K562 (cell line): Measurements from ENCODE around the gene SLC25A34. TPM values are rescaled to one million over a fixed set of nuclear protein-coding genes. Genes with fewer than 3 reads are reported as not detected.

Experiments
- BHLHE40 ChIP-seq: IDR thresholded peaks from 2 replicates; pipeline ENCODE4 v1.6.1; 2011; ENCODE audit warnings: low read length, improper control_type of control experiment
- CTBP1 ChIP-seq: fragments of 450-650 bp; IDR thresholded peaks from 2 replicates; pipeline ENCODE4 v1.6.1; 2016; ENCODE audit warnings: borderline replicate concordance
- EWSR1 ChIP-seq: fragments of 450-650 bp; IDR thresholded peaks from 2 replicates; pipeline ENCODE4 v1.6.1; 2018; ENCODE audit warnings: borderline replicate concordance, mild to moderate bottlenecking, low read depth, moderate library complexity; ENCODE audit not compliant: partially characterized antibody
- HEY1 ChIP-seq: fragments of 250-450 bp; sonication (Bioruptor Pico); IDR thresholded peaks from 2 replicates; pipeline ENCODE4 v1.5.0; 2020; ENCODE audit warnings: mild to moderate bottlenecking, moderate library complexity, borderline replicate concordance
- HIVEP1 ChIP-seq: fragments of 250-450 bp; sonication (Bioruptor Pico); IDR thresholded peaks from 2 replicates; pipeline ENCODE4 v1.4.0; 2020; ENCODE audit warnings: mild to moderate bottlenecking
- HNRNPK ChIP-seq: fragments of 200-400 bp; formaldehyde crosslinking; IDR thresholded peaks from one replicate; pipeline ENCODE4 v1.6.1; 2018; ENCODE audit warnings: mild to moderate bottlenecking, low read depth, low read length; ENCODE audit not compliant: poor library complexity, severe bottlenecking
- LARP7 ChIP-seq: fragments of 450-650 bp; IDR thresholded peaks from 2 replicates; pipeline ENCODE4 v1.6.1; 2016
- RCOR1 ChIP-seq, 2 experiments: IDR thresholded peaks; 2 replicates each; pipeline ENCODE4 v1.6.1; 2012; ENCODE audit warnings: low read depth in 2 of 2, low read length in 2 of 2, borderline replicate concordance in 1 of 2, improper control_type of control experiment in 1 of 2
- SMC3 ChIP-seq: conservative IDR thresholded peaks from 2 replicates; pipeline ENCODE4 v1.6.1; 2011; ENCODE audit warnings: low read depth, low read length, improper control_type of control experiment; ENCODE audit not compliant: insufficient read depth
- STAT5A ChIP-seq: IDR thresholded peaks from 2 replicates; pipeline ENCODE4 v1.6.1; 2012; ENCODE audit warnings: low read length, inconsistent platforms, borderline replicate concordance
- TRIM24 ChIP-seq, 2 experiments: fragments of 450-650 bp; IDR thresholded peaks; 2 replicates each; pipeline ENCODE4 v1.6.1; 2016
- ZC3H4 ChIP-seq: sonication (generic); formaldehyde crosslinking; IDR thresholded peaks from 2 replicates; pipeline ENCODE4 v1.9.0; 2021; ENCODE audit warnings: missing genetic modification reagents, borderline replicate concordance
- ZNF3 ChIP-seq: fragments of 250-450 bp; sonication (Bioruptor Pico); IDR thresholded peaks from 2 replicates; pipeline ENCODE4 v1.5.0; 2021; ENCODE audit warnings: mild to moderate bottlenecking, moderate library complexity
- polyA plus RNA-seq, 8 experiments: library from polyadenylated mRNA; depleted of rRNA in 4 of 8; stranded (reverse) in 5 of 8; unstranded in 3 of 8; fragments of >200 nt; fragmentation: Nextera tagmentation in 2 of 8; fragmentation: Illumina TruSeq in 1 of 8; extraction: Ambion mirVana in 2 of 8; extraction: Trizol in 1 of 8; gene quantifications; 2 replicates each; pipeline versions ENCODE4 v1.2.1 to v1.2.3, GENCODE V29; 2011 to 2014; ENCODE audit warnings: inconsistent platforms in 1 of 8, missing spikeins in 1 of 8
- total RNA-seq, 7 experiments: library from RNA; depleted of rRNA in 6 of 7; stranded (reverse); fragments of >200 nt in 6 of 7; fragmentation: Illumina TruSeq in 2 of 7; extraction: Trizol in 2 of 7; gene quantifications; 2 replicates each; pipeline versions ENCODE4 v1.2.1 to v1.2.3, GENCODE V29; 2011 to 2021; ENCODE audit warnings: low replicate concordance in 1 of 7
- TF ChIP-seq, protein P1 (sequence below): fragments of 250-450 bp; sonication (Bioruptor Pico); IDR thresholded peaks from 2 replicates; pipeline ENCODE4 v1.4.0; 2020; ENCODE audit warnings: mild to moderate bottlenecking, moderate library complexity, borderline replicate concordance
- TF ChIP-seq, protein P2 (sequence below): fragments of 250-450 bp; sonication (Bioruptor Pico); IDR thresholded peaks from 2 replicates; pipeline ENCODE4 v1.9.0; 2021; ENCODE audit warnings: mild to moderate bottlenecking, inconsistent platforms
- TF ChIP-seq, protein P3 (sequence below): fragments of 250-450 bp; sonication (Bioruptor Pico); IDR thresholded peaks from 2 replicates; pipeline ENCODE4 v1.4.0; 2020; ENCODE audit warnings: mild to moderate bottlenecking
- TF ChIP-seq, protein P4 (sequence below), 2 experiments: fragments of 450-650 bp in 1 of 2; sonication (generic) in 1 of 2; formaldehyde crosslinking in 1 of 2; IDR thresholded peaks in 1 of 2; conservative IDR thresholded peaks in 1 of 2; 2 replicates each; pipeline versions ENCODE4 v1.6.1 to v1.8.1; 2016 to 2023; ENCODE audit warnings: mild to moderate bottlenecking in 2 of 2, moderate library complexity in 2 of 2, inconsistent platforms in 1 of 2, missing genetic modification reagents in 1 of 2

The SLC25A34 gene
- total and polyA plus RNA-seq, 9 of the 15 experiments (the other 6 are each of a cell fraction or from before 2014, with no cell fraction given): 0.01 to 0.57 (median 0.16) TPM

DNA sequence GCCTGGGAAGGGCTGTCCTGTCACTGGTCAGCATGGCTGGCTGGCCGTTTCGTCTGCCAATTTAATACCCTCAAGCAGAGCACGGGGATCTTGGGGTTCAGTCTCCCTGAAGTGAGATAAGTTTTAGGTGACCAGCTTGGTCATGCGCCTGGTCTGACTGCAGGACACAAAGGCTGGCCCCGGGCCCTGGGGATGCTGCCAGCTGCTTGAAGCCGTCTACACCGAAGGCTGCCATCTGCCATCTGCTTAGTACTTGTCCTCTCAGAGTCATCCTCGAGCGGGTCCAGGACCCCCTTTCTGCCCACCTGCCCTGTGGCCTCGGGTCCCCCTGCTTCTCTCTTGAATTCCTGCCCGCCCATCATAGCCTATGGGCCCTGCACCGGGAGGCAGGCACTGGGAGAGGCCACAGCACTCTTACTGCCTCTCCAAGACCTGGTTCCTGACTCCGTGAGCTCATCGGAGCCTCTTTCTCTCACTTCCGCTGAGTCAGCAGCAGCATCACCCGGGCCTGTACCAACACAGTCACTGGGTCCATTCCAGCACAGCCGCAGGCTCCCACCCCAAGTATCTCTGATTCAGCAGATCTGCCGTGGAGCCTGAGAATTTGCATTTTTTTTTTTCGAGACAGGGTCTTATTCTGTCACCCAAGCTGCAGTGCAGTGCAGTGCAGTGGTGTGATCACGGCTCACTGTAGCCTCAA, 29.6 kb downstream of the SLC25A34 start (continued):
- TF ChIP-seq, protein P1, sequence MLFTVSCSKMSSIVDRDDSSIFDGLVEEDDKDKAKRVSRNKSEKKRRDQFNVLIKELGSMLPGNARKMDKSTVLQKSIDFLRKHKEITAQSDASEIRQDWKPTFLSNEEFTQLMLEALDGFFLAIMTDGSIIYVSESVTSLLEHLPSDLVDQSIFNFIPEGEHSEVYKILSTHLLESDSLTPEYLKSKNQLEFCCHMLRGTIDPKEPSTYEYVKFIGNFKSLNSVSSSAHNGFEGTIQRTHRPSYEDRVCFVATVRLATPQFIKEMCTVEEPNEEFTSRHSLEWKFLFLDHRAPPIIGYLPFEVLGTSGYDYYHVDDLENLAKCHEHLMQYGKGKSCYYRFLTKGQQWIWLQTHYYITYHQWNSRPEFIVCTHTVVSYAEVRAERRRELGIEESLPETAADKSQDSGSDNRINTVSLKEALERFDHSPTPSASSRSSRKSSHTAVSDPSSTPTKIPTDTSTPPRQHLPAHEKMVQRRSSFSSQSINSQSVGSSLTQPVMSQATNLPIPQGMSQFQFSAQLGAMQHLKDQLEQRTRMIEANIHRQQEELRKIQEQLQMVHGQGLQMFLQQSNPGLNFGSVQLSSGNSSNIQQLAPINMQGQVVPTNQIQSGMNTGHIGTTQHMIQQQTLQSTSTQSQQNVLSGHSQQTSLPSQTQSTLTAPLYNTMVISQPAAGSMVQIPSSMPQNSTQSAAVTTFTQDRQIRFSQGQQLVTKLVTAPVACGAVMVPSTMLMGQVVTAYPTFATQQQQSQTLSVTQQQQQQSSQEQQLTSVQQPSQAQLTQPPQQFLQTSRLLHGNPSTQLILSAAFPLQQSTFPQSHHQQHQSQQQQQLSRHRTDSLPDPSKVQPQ (CRISPR knock-in tag): no peak
- TF ChIP-seq STAT5A (no peak), SMC3 (no peak), HEY1 (CRISPR knock-in tag) (no peak), TRIM24 (IDR thresholded peaks at IDR 0.05) (0 out of 4 replicates have a peak, but pooled peaks of 1 of the 2 experiments have one; percentile 24), HIVEP1 (CRISPR knock-in tag) (no peak), RCOR1 (IDR thresholded peaks at IDR 0.05; ENCODE audit: borderline replicate concordance in 1 of 2, low read depth in 2 of 2, low read length in 2 of 2) (peak in 1 of 2 experiments; percentile 77; a peak in 2 of 4 replicates), ZNF3 (CRISPR knock-in tag) (no peak), LARP7 (no peak), CTBP1 (peak; percentile 70), HNRNPK (no peak), ZC3H4 (CRISPR knock-in tag) (no peak), EWSR1 (no peak), BHLHE40 (peak; percentile 14; the same call in 1 of the 2 replicates)
- TF ChIP-seq, protein P2, sequence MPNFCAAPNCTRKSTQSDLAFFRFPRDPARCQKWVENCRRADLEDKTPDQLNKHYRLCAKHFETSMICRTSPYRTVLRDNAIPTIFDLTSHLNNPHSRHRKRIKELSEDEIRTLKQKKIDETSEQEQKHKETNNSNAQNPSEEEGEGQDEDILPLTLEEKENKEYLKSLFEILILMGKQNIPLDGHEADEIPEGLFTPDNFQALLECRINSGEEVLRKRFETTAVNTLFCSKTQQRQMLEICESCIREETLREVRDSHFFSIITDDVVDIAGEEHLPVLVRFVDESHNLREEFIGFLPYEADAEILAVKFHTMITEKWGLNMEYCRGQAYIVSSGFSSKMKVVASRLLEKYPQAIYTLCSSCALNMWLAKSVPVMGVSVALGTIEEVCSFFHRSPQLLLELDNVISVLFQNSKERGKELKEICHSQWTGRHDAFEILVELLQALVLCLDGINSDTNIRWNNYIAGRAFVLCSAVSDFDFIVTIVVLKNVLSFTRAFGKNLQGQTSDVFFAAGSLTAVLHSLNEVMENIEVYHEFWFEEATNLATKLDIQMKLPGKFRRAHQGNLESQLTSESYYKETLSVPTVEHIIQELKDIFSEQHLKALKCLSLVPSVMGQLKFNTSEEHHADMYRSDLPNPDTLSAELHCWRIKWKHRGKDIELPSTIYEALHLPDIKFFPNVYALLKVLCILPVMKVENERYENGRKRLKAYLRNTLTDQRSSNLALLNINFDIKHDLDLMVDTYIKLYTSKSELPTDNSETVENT (CRISPR knock-in tag): no peak
- TF ChIP-seq, protein P3, sequence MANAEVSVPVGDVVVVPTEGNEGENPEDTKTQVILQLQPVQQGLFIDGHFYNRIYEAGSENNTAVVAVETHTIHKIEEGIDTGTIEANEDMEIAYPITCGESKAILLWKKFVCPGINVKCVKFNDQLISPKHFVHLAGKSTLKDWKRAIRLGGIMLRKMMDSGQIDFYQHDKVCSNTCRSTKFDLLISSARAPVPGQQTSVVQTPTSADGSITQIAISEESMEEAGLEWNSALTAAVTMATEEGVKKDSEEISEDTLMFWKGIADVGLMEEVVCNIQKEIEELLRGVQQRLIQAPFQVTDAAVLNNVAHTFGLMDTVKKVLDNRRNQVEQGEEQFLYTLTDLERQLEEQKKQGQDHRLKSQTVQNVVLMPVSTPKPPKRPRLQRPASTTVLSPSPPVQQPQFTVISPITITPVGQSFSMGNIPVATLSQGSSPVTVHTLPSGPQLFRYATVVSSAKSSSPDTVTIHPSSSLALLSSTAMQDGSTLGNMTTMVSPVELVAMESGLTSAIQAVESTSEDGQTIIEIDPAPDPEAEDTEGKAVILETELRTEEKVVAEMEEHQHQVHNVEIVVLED (CRISPR knock-in tag): no peak
- TF ChIP-seq, protein P4, sequence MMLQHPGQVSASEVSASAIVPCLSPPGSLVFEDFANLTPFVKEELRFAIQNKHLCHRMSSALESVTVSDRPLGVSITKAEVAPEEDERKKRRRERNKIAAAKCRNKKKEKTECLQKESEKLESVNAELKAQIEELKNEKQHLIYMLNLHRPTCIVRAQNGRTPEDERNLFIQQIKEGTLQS (IDR thresholded peaks at IDR 0.05): peak; percentile 80
- TF ChIP-seq, protein P4 (CRISPR knock-in tag; conservative IDR thresholded peaks at IDR 0.05): no peak
